Osteoblast (primary cell): ENCODE results near the gene ZBTB5. TPM values are rescaled to one million over a fixed set of nuclear protein-coding genes. Genes with fewer than 3 reads are reported as not detected.
A peak's percentile ranks its signal among the peaks of the same experiment; 100 is the strongest.

Source experiments
- DNase-seq: peaks from one replicate; pipeline ENCODE4 v3.0.0; 2011; ENCODE audit warnings: low spot score, mixed read lengths; ENCODE audit not compliant: insufficient read length; ENCODE audit errors: missing footprints
- H2AFZ ChIP-seq: 2 replicates; pipeline ENCODE4 v1.6.0; 2011; ENCODE audit warnings: mild to moderate bottlenecking, low read length
- H3K27ac ChIP-seq: 2 replicates; pipeline ENCODE4 v1.5.1; 2011; ENCODE audit warnings: mild to moderate bottlenecking, low read depth, low read length, moderate library complexity
- H3K27me3 ChIP-seq: 2 replicates; pipeline ENCODE4 v1.6.0; 2012; ENCODE audit warnings: mild to moderate bottlenecking, control low read depth, inconsistent platforms, low read length, moderate library complexity; ENCODE audit not compliant: insufficient read depth
- H3K36me3 ChIP-seq: 2 replicates; pipeline ENCODE4 v1.5.1; 2011; ENCODE audit warnings: mild to moderate bottlenecking, low read length, control low read depth, moderate library complexity; ENCODE audit not compliant: insufficient read depth
- H3K4me1 ChIP-seq: 2 replicates; pipeline ENCODE4 v1.5.1; 2011; ENCODE audit warnings: mild to moderate bottlenecking, low read length, control low read depth, moderate library complexity; ENCODE audit not compliant: insufficient read depth
- H3K4me2 ChIP-seq: 2 replicates; pipeline ENCODE4 v1.6.0; 2011; ENCODE audit warnings: mild to moderate bottlenecking, low read length; ENCODE audit not compliant: insufficient read depth
- H3K4me3 ChIP-seq: fragments of 200-600 bp; sonication (generic); 3 replicates; pipeline ENCODE4 v1.5.1; 2012; ENCODE audit warnings: mild to moderate bottlenecking, low read length, inconsistent platforms; ENCODE audit not compliant: insufficient read depth
- H3K79me2 ChIP-seq: 2 replicates; pipeline ENCODE4 v1.6.0; 2012; ENCODE audit warnings: mild to moderate bottlenecking, low read length, control low read depth, inconsistent platforms; ENCODE audit not compliant: insufficient read depth
- H3K9me3 ChIP-seq: 2 replicates; pipeline ENCODE4 v1.5.1; 2011; ENCODE audit warnings: low read depth, low read length, control low read depth
- H4K20me1 ChIP-seq: 2 replicates; pipeline ENCODE4 v1.6.0; 2012; ENCODE audit warnings: mild to moderate bottlenecking, low read length, control low read depth; ENCODE audit not compliant: insufficient read depth
- total RNA-seq: library from RNA; depleted of rRNA; stranded (reverse); fragments of >200 nt; gene quantifications from 2 replicates; pipeline ENCODE4 v1.2.3, GENCODE V29; 2012
- TF ChIP-seq, protein P1 (sequence below): IDR thresholded peaks from 2 replicates; pipeline ENCODE4 v1.5.1; 2011; ENCODE audit warnings: mild to moderate bottlenecking, low read depth, low read length, moderate library complexity; ENCODE audit errors: extremely low read depth

ZBTB5 gene
- total RNA-seq, 1 donor = 11.6 TPM

- H3K4me3 ChIP-seq = no peak overlapping the region
- H3K27ac ChIP-seq = no peak overlapping the region
- no peaks in the 10 kb centered on the region for H3K9me3 ChIP-seq
- no peak overlapping the region for H3K4me2 ChIP-seq
- H3K4me1 ChIP-seq = no peaks in the 10 kb centered on the region
- H4K20me1 ChIP-seq = no peaks in the 10 kb centered on the region
- no peak for DNase-seq
- H2AFZ ChIP-seq = no peak overlapping the region
- TF ChIP-seq, protein P1, sequence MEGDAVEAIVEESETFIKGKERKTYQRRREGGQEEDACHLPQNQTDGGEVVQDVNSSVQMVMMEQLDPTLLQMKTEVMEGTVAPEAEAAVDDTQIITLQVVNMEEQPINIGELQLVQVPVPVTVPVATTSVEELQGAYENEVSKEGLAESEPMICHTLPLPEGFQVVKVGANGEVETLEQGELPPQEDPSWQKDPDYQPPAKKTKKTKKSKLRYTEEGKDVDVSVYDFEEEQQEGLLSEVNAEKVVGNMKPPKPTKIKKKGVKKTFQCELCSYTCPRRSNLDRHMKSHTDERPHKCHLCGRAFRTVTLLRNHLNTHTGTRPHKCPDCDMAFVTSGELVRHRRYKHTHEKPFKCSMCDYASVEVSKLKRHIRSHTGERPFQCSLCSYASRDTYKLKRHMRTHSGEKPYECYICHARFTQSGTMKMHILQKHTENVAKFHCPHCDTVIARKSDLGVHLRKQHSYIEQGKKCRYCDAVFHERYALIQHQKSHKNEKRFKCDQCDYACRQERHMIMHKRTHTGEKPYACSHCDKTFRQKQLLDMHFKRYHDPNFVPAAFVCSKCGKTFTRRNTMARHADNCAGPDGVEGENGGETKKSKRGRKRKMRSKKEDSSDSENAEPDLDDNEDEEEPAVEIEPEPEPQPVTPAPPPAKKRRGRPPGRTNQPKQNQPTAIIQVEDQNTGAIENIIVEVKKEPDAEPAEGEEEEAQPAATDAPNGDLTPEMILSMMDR = no peak
- no peaks in the 10 kb centered on the region for H3K27me3 ChIP-seq
- no peaks in the 10 kb centered on the region for H3K36me3 ChIP-seq
- no peaks in the 10 kb centered on the region for H3K79me2 ChIP-seq
Observed at GRCh38 chr9:37395663-37396062, 69.6 kb downstream of the ZBTB5 start.

- Histone ChIP-seq H3K4me2 (no peak overlapping the region), H4K20me1 (no peaks in the 10 kb centered on the region), H3K36me3 (no peaks in the 10 kb centered on the region), H3K79me2 (no peaks in the 10 kb centered on the region), H3K27me3 (no peaks in the 10 kb centered on the region), H3K9me3 (no peaks in the 10 kb centered on the region), H3K4me1 (no peaks in the 10 kb centered on the region), H3K4me3 (no peak overlapping the region), H3K27ac (no peak overlapping the region), H2AFZ (no peak overlapping the region)
- no peak for DNase-seq
- TF ChIP-seq, protein P1 = no peak
Observed at GRCh38 chr9:37395229-37395628, 70.0 kb downstream of the ZBTB5 start.

DNA sequence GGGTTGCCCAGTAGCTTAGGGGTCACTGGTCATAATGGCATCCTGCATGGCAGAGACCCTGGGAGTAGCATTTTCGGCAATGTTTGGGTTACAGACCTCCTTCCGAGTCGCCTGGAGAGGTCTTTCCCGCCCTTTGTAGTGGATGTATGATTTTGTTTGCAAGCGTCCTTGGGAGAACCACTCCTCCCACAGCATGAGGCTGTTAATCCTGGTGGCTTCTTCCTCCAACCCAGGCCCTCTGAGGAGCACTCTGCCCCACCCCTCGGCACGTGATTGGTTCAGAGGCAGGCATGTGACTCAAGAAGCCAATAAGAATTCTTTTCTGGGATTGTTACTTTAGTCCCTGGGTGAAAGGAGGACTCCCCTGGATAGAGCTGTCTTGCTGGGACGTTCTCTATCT, 73.0 kb downstream of the ZBTB5 start:
- Histone ChIP-seq H3K27me3 (no peaks in the 10 kb centered on the region), H3K36me3 (no peaks in the 10 kb centered on the region), H3K79me2 (no peaks in the 10 kb centered on the region), H3K9me3 (no peaks in the 10 kb centered on the region), H3K4me3 (no peak overlapping the region), H3K27ac (no peak overlapping the region), H4K20me1 (no peaks in the 10 kb centered on the region), H2AFZ (no peak overlapping the region), H3K4me1 (no peaks in the 10 kb centered on the region), H3K4me2 (no peak overlapping the region)
- DNase-seq = no peak
- TF ChIP-seq, protein P1 = no peak

- Histone ChIP-seq H3K79me2 (no peaks in the 10 kb centered on the region), H3K4me3 (no peak overlapping the region), H4K20me1 (no peaks in the 10 kb centered on the region), H3K9me3 (no peaks in the 10 kb centered on the region), H3K27me3 (no peaks in the 10 kb centered on the region), H3K27ac (no peak overlapping the region), H3K36me3 (no peaks in the 10 kb centered on the region), H3K4me1 (no peaks in the 10 kb centered on the region), H3K4me2 (no peak overlapping the region), H2AFZ (no peak overlapping the region)
- DNase-seq = no peak
- TF ChIP-seq, protein P1 = peak; percentile 27
Observed at GRCh38 chr9:37390759-37391158, 74.5 kb downstream of the ZBTB5 start.

Other genes with a start within 250 kb of the ZBTB5 start
- gene GRHPR, start 42.8 kb downstream of the ZBTB5 start, total RNA-seq = 149 and 165 TPM in 2 replicates
- 25.3 and 33.3 TPM in 2 replicates for gene POLR1E, start 20.5 kb upstream of the ZBTB5 start, total RNA-seq
- 27.7 and 28.6 TPM in 2 replicates for gene FBXO10, start 110.9 kb upstream of the ZBTB5 start, total RNA-seq
- gene TOMM5, start 127.1 kb upstream of the ZBTB5 start, total RNA-seq = 69.5 and 72.4 TPM in 2 replicates
- not detected in 2 replicates for gene FRMPD1, start 185.5 kb upstream of the ZBTB5 start, total RNA-seq